Right lung (tissue), 10 donors: ENCODE data around the gene P2RY2. TPM values are rescaled to one million over a fixed set of nuclear protein-coding genes. Genes with fewer than 3 reads are reported as not detected.
A peak's percentile ranks its signal among the peaks of the same experiment; 100 is the strongest.

Experiments
- DNase-seq, 2 donors: peaks; one replicate each; pipeline ENCODE4 v3.0.0-alpha.2; 2013
- long read RNA-seq, 8 donors: transcript quantifications; one replicate each; lab custom pipeline, GENCODE V29; 2026
- polyA plus RNA-seq, 5 donors: library from polyadenylated mRNA; unstranded; fragments of 120-200 nt; gene quantifications; one replicate each; pipeline versions ENCODE4 v1.2.1 to v1.2.3, GENCODE V29; 2013; ENCODE audit warnings: inconsistent platforms in 1 of 5, low replicate concordance in 1 of 5; ENCODE audit not compliant: insufficient read length in 5 of 5, insufficient read depth in 1 of 5

Gene P2RY2
- polyA plus RNA-seq = 1 to 10 TPM in 3 of 5 donors, under 1 TPM in 2; 0.86 to 1.5 (median 1.1) TPM
- long read RNA-seq, donor 1, partial matches to known transcripts = 0 of 1 reads
- long read RNA-seq, donor 1, other reads (novel, unspliced or antisense) = 0 of 1 reads
- long read RNA-seq, donor 2 = 0 reads
- long read RNA-seq, donor 3 = 0 reads
- long read RNA-seq, donor 4 = 0 reads
- long read RNA-seq, donor 5, partial matches to known transcripts = 0 of 1 reads
- long read RNA-seq, donor 5, other reads (novel, unspliced or antisense) = 0 of 1 reads
- long read RNA-seq, donor 6, partial matches to known transcripts = 0 of 2 reads
- long read RNA-seq, donor 6, other reads (novel, unspliced or antisense) = 0 of 2 reads
- long read RNA-seq, donor 7 = 0 reads
- long read RNA-seq, donor 8 = 0 reads

DNA sequence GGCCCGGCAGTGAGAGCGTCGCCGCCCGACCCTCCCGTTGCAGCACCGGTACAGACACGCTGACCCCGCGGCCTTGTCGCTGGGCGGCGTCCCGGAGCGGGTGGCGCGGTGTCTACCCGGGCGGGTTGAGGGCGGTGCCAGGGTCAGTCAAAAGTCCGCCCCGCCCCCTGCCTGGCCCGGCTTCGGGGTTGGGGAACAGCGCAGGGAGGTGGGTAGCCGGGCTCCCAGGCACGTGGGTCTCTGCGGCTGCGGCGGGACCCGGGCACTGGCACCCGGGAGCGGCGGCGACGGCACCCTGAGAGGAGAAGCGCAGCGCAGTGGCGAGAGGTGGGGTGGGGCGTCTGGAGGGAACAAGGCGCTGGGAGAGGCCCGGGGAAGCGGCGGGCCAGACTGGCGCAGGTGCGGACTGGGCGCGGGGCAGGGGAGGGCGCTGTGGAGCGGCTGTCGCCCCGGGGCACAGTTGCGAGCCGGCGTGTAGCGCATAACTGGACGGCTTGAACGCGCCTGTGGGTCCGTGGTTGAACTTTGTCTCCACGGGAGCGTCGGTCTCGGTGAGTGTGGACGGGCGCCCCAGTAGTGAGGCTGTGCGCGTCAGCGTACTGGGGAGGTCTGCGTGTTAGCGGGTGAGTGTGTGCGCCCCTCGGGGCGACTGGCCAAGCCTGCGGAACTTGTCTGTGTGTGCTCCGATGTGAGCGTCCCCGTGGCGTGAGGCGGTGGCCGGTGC is at the start of gene P2RY2:
TSS of gene P2RY2 (plus strand) at position 176 of the 724 bp plus-strand sequence. CDS start 15,879 bp downstream, outside the sequence.
- peak in 1 of 2 donors; percentile 48 for DNase-seq

- DNase-seq = no peak
These were observed 49.0 kb upstream of the P2RY2 start for GRCh38 chr11:73168925-73169579.

- DNase-seq = no peak
These were observed 47.9 kb upstream of the P2RY2 start for GRCh38 chr11:73170140-73170539.

GRCh38 chr11:73171436-73172161 is 46.5 kb upstream of the P2RY2 start:
- DNase-seq = no peak

DNA sequence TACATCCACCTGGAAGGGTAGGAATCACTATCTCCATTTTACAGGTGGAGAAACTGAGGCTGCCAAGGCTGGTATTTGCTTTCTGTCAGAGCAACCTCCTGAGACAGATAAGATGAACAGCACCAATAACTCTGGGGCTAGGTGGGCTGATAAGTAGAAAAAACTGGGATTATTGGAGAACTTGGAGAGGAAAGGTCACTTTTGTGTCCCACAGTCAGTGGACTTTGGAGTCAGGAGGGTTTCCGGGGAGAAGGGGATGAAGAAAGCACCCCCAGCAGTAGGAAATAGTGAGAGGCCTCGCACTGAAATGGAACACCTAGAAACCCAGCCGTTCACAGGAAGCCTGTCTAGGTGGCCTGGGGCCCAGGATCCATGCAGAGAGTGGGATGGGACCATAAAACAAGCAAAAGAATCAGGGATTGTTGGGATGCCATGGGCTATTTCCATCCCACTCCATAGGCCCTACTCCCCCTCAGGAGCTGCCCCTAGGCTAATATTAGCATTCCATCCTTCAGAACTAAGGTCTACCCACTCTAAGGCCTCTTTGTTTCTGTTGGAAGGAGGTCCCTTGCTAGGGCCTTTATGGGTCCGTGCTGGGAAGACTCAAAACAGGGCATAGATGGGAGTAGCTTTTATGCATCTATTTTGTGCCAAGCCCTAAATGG is 45.0 kb upstream of the P2RY2 start:
- DNase-seq = no peak

- no peak for DNase-seq
These were observed 44.2 kb upstream of the P2RY2 start for GRCh38 chr11:73173755-73174494.

DNA sequence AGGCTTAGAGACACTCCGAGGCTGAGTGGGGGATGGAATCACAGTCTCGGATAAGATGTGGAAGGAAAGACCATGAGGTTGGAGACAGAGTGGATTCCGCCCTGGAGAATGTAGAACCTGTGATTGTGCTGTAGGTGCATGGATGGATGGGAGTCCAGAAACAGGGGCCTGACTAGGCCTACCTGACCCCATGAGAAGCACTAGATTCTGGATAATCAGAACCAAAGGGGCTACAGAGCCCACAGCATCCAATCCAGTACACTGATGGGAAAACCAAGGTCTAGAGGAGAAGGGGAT is 43.6 kb upstream of the P2RY2 start:
- DNase-seq = no peak

GRCh38 chr11:73175551-73176144 is 42.4 kb upstream of the P2RY2 start:
- DNase-seq = no peak

GRCh38 chr11:73176145-73176873 is 41.8 kb upstream of the P2RY2 start:
- no peak for DNase-seq

DNA sequence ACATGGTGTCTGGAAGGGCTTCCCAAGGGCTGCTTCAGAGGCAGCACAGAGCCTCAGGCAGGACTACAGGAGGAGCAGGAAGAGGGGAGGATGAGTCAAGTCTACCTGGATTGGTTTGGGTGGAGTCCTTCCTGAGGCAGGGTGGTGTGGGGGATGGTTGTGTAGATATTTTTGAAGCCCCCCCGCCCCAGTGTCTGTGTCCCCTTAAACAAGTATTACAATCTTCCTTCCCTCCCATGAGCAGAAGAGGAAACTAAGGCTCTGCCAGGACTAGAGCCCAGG is 41.3 kb upstream of the P2RY2 start:
- no peak for DNase-seq

GRCh38 chr11:73177380-73177777 is 40.7 kb upstream of the P2RY2 start:
- DNase-seq = no peak

DNA sequence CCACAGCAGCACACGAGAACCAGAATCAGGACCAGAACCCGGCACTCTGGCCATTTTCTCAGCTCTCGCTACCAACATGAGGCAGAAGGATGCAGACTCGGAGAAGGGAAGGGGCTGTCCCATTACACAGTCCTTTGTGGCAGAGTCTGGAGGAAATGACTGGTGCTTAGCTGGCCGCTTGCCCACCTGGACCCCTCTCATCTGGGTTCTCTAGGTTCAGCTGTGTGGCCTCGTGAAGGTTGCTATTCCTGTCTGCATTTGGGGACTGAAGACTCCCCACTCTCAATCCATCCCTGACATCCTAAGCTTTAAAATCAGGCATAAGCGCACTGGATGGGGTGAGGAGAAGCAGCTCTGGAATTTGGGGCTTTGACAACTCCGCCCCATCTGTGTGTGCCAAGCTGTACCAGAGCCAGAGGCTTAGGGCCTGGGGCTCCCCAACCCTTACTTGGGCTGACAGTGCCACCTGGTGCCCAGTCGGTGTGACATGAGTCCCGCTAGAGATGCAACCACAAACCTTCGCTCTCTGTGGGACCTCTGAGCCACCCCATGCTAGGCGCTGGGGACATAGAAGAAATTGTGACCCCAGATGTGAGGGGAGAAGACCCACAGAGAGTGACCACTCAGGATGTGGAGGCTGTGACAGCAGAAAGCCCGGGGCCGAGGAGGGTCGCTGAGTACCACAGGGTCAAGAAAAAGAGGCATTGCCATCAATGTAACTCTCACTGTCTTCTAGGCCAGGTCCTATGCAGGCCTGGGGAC is 40.1 kb upstream of the P2RY2 start:
- DNase-seq = peak; percentile 78 to 87

DNA sequence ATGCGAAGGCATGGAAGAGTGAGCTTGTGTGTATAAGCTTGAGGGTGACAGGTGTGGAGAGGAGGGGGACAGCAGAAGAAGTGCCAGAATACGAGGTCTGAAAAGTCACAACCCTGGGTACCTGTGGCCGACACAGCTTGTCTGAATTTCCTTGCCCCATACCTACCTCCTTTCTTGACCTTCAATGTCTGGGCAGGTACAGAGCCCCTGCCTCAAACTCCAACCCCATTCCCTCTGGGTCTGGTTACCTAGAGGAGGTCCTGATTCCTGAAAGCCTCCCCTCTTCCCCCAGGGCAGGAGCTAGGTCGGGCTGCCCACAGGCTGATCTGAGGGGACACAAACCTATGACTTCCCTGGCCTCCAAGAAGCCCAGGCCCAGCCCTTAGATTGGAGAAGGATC is 39.4 kb upstream of the P2RY2 start:
- DNase-seq = no peak

DNA sequence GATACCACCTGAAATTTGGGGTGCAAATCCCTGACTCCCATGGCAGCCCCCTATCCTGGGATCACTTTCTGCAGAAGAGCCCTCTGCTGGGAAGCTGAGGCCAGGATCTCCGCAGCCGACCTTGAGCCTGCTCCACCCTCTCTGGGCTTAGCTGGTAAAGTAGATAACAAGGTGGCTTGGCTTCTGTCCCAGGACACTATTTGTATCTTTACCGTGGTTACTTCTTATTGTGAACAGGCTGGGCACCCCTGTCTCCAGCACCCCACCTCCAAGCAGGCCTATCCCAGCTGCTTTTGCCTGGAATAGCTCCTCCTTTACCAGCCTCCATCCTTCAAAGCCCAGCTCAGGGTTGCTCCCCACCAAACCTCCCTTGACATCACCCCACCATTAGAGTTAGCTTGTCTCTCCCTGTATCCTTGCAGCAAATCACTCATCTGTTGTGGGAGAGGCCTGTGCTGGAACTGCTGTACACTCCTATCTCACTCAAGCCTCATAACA is 35.2 kb upstream of the P2RY2 start:
- DNase-seq = no peak

- no peak for DNase-seq
These were observed 33.0 kb upstream of the P2RY2 start for GRCh38 chr11:73184953-73185671.

- DNase-seq = no peak
These were observed 32.3 kb upstream of the P2RY2 start for GRCh38 chr11:73185680-73186293.

DNA sequence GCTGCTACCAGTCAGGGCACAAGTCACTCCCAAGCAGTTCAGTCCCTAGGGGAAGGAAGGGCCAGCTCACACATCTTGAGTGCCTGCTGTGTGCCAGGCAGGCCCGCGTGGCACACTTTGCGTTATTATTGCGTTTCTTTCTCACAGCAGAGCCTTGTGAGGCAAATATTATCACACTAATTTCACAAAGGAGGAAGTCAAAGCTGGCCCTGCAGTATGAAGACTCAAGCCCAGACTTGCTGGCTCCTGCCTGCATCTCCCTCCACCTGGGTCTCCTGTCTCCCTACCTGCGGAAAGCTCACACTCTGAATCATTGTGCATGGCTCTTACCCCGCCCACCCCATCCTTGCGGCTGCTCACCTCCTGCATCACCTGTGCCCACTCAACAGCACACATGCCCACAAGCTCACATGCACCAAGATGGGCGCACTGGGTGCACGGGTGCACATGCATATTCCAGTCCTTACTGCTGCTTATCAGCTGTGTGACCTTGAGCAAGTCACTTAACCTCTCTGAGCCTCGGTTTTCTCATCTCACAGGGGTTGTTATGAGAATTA is 31.7 kb upstream of the P2RY2 start:
- no peak for DNase-seq
